Loucy (cell line): Measurements from ENCODE around the gene PDGFRB.

ENCODE experiments used
- CTCF ChIP-seq: fragments of 200-600 bp; sonication (generic); conservative IDR thresholded peaks from 2 replicates; pipeline ENCODE4 v1.5.1; 2014; ENCODE audit warnings: mild to moderate bottlenecking, antibody characterized with exemption, low read length
- EZH2phosphoT487 ChIP-seq: fragments of 200-600 bp; IDR thresholded peaks from 2 replicates; pipeline ENCODE4 v1.6.1; 2018; ENCODE audit warnings: antibody characterized with exemption, mild to moderate bottlenecking, moderate library complexity, borderline replicate concordance

GRCh38 chr5:150175536-150175935 is 19.9 kb upstream of the PDGFRB start:
- peak; percentile 68 for TF ChIP-seq CTCF
- no peak for TF ChIP-seq EZH2phosphoT487
